ENCODE measurements around the gene EXO5.
"Not testable (repeated sequence)": the region's sequence is repeated elsewhere in the genome, so short reads cannot be mapped to it uniquely, and the experiment has no call there.

EXO5 gene

GRCh38 chr1:40508375-40509341 is at the start of gene EXO5:
Gene EXO5 (plus strand): TSS chr1:40508767. CDS start chr1:40514545, 5,778 bp downstream.
- DNase-seq = peak; percentile 79

GRCh38 chr1:40462956-40463590 is 45.5 kb upstream of the EXO5 start:
- no peak for DNase-seq

DNA sequence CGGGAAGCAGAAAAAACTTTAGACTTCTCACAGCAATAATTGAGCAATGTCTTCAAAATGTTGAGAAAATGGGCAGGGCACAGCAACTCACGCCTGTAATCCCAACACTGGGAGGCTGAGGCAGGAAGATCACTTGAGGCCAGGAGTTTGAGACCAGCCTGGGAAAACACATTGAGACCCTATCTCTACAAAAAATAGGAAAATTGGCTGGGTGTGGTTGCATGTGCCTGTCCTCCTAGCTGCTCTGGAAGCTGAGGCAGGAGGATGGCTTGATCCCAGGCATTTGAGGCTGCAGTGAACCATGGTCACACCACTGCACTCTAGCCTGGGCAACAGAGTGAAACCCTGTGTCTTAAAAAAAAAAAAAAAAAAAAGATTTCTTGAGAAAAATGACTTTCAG is 39.2 kb upstream of the EXO5 start:
- no peak for DNase-seq

- no peak for DNase-seq
Observed at GRCh38 chr1:40475268-40475667, 33.3 kb upstream of the EXO5 start.

DNA sequence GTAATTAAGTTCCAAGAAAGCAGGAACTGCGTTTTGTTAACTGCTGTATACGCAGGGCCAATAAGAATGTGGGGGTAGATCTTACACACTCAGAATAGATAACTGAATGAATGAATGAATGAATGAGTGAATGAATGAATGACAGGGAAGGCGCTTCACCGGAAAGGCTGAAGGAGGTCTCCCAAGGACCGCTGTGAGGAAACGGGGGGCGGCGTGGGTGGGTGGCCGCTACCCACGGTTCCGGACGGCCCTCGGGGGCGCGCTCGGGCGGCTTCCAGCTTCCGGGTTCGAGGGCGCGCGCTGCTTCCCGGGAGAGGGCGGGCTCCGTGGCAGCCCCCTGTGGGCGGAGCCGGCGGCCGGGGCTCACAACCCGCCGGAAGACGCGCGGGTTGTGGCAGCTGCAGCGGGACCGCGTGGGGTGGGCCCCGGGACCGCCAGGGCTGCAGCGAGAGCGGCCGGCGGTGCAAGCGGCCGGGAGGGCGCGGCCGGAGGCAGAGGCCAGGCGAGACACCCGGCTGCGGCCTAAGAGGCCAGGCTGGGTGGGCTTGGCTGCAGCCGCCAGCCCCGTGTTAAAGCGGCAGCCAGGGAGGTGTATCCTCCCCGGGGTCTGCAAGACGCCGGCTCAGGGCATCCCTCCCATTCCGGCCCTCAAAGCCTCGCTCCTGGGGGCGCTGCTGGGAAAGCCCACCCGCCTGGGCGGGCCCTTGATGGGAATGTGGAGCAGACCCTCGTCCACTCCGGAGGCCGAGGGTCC is 31.5 kb upstream of the EXO5 start, which contains the start of gene ZFP69:
ZFP69 (plus strand) TSS at position 367 of the 754 bp plus-strand sequence. CDS start 2,072 bp downstream, outside the sequence.
- peak; percentile 70 to 71 for DNase-seq

GRCh38 chr1:40477678-40478053 is 30.9 kb upstream of the EXO5 start:
- DNase-seq = peak in 1 of 2 donors; percentile 9

DNA sequence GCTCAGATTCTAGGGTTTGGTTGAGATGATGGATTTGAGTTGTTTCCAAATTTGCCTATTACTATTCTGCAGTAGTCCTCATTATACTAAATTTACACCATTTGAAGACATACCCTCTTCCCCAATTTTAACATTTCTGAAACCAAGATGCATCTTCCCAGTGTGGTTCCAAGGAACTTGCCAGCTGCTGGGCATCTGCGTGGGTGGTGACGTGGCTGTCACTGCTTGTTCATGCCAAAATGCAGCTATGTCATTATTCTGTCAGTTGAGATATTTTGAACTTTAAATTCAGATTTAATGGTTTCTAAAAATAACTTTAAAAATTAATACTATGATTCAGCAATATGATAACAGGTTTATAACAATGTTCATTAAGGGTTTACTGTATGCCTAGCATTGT is 30.3 kb upstream of the EXO5 start:
- no peak for DNase-seq

DNA sequence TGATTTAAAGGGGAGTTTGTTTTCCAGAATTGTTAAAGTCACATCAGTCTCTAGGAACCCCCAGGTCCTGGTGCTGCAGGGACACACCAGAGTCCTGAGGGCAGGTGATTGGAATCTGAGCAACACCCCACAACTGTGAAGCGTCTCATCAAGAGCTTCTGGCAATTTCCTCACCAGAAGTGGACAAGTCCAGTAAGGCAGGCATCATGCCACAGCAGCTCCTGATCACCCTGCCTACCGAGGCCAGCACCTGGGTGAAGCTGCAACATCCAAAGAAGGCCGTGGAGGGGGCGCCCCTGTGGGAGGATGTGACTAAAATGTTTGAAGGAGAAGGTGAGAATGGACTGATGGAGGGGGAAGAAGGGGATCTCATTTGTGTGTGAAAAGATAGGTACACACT is 29.4 kb upstream of the EXO5 start:
- DNase-seq = no peak

DNA sequence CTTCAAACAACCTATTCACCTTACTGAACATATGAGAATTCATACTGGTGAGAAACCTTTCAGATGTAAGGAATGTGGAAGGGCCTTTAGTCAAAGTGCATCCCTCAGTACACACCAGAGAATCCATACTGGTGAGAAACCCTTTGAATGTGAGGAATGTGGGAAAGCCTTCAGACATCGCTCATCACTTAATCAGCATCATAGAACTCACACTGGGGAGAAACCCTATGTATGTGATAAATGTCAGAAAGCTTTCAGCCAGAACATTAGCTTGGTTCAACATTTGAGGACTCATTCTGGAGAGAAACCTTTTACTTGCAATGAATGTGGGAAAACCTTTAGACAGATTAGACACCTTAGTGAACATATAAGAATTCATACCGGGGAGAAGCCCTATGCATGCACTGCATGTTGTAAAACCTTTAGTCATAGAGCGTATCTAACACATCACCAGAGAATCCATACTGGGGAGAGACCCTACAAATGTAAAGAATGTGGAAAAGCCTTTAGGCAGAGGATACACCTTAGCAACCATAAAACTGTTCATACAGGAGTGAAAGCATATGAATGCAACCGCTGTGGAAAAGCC is 13.2 kb upstream of the EXO5 start:
- no peak for DNase-seq

DNA sequence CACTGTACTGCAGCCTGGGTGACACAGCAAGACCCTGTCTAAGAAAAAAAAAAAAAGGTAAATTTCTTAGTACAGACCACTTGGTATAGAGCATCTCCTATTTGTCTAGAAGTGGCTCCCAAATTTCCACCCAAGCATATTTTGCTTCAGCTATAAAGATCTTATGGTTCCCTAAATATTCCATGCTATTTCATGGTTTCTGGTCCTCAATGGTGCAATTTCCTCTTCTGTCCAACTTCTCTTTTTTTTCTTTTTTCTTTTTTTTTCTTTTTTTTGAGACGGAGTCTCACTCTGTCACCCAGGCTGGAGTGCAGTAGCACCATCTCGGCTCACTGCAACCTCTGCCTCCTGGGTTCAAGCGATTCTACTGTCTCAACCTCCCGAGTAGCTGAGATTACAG is 5.9 kb upstream of the EXO5 start:
- not testable (repeated sequence) for DNase-seq

GRCh38 chr1:40507973-40508372 is 594 bp upstream of the EXO5 start:
- peak in 1 of 2 donors; percentile 1 for DNase-seq

DNA sequence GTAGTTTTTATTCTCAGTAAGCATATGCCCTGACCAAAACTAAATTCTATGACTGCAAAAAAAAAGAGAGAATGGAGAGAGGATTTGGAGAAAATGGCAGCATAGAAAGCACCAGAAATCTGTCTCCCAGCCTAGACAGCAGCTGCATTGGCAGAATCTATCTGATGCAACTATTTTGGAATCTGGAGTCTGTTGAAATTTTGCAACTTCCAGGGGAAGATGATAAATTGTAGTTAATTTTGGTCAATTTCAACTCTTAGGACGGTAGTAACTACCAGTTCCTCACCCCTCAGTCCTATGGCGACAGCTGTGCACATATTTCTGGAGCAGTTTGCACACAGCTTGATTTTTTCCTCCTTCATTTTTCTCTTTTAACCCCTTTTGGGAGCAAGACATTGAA is 10.9 kb downstream of the EXO5 start:
- DNase-seq = no peak

GRCh38 chr1:40530735-40531380 is 22.3 kb downstream of the EXO5 start:
- no peak for DNase-seq

- peak; percentile 91 for DNase-seq
Observed at GRCh38 chr1:40531381-40532061, 23.0 kb downstream of the EXO5 start, which contains the start of gene ZNF684. Gene ZNF684 (plus strand): TSS chr1:40531637. CDS start chr1:40533167, 1,530 bp downstream.

- peak in 1 of 2 donors; percentile 1 for DNase-seq
Observed at GRCh38 chr1:40532062-40532389, 23.5 kb downstream of the EXO5 start.

DNA sequence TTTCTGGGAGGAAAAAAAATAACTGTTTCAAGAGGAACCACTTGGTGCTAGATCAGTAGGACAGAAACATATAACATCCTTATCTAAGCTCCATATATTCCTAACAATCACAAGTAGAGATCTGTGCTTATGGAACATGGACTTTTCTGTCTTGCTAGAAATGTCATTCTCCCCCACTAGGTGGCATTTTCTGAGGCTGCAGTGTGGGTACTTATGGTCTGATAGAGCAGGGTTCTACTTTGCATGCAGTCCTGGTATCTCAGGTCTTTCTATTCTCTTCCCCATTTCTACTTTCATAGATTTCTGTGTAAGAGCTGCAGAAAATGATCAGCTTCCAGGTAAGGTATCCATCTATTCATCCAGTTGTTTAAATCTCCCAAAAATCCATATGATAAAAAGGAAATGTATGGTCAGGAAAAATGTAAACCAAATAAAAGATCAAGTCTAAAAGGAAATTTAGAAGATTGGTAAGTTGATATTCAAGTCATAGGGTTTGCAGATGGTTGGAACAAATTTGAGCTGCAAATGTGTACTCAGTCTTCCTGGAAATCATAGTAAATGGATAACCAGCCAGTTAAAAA is 24.4 kb downstream of the EXO5 start:
- DNase-seq = peak; percentile 40 to 53

GRCh38 chr1:40534589-40534988 is 26.0 kb downstream of the EXO5 start:
- DNase-seq = no peak

- DNase-seq = no peak
Observed at GRCh38 chr1:40535732-40536131, 27.2 kb downstream of the EXO5 start.

GRCh38 chr1:40539338-40539737 is 30.8 kb downstream of the EXO5 start:
- no peak for DNase-seq

- no peak for DNase-seq
Observed at GRCh38 chr1:40546957-40547356, 38.4 kb downstream of the EXO5 start.

GRCh38 chr1:40553017-40553416 is 44.5 kb downstream of the EXO5 start:
- no peak for DNase-seq
